Mesodermal cell (in vitro differentiated cells): ENCODE measurements around the gene SGO2.
A peak's percentile ranks its signal among the peaks of the same experiment; 100 is the strongest.

Source experiments
- H3K27ac ChIP-seq: 2 replicates; pipeline ENCODE4 v1.7.0; 2013; ENCODE audit warnings: mild to moderate bottlenecking, low read depth, low read length, moderate library complexity; ENCODE audit not compliant: severe bottlenecking
- H3K36me3 ChIP-seq: 2 replicates; pipeline ENCODE4 v1.7.1; 2013; ENCODE audit warnings: mild to moderate bottlenecking, low read length, moderate library complexity; ENCODE audit not compliant: control insufficient read depth, insufficient read depth
- H3K4me1 ChIP-seq: one replicate; pipeline ENCODE4 v1.7.1; 2013; ENCODE audit warnings: mild to moderate bottlenecking, low read length; ENCODE audit not compliant: insufficient read depth, control insufficient read depth, poor library complexity, severe bottlenecking
- H3K4me3 ChIP-seq: 2 replicates; pipeline ENCODE4 v1.7.0; 2013; ENCODE audit warnings: low read length, control low read depth, mild to moderate bottlenecking; ENCODE audit not compliant: insufficient read depth, poor library complexity, severe bottlenecking; ENCODE audit errors: extremely low read depth
- H3K9me3 ChIP-seq: 2 replicates; pipeline ENCODE4 v1.7.1; 2013; ENCODE audit warnings: mild to moderate bottlenecking, low read length, moderate library complexity; ENCODE audit not compliant: control insufficient read depth
- WGBS, 2 experiments: methylation state at CpG; one replicate each; pipeline ENCODE4 v1.1.5; 2013; ENCODE audit warnings: missing lambda C conversion rate in 2 of 2; ENCODE audit not compliant: insufficient coverage in 2 of 2; 5-methylcytosine and 5-hydroxymethylcytosine counted together

The SGO2 gene

DNA sequence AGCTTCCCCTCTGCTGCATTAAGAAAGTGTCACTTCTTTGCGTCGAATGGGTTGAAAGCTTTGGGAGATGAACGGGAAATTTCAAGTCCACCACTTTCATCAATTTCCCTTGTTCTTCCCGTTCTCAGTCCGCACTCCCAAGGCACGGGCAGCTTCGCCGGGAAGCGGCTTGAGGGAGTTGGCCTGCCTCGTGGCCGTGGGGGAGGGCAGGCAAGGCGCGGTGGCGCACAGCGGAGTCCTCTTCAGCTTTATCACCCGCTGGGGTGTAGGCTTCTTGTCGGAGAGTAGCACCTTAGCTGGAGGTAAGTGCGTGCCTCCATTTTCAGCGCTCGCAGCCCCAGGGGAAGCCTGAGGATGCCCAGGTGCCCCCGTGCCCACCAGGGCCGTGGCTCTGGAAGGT, 36.0 kb upstream of the SGO2 start:
- Histone ChIP-seq H3K36me3 (peaks cover 8% of the 10 kb centered on the region), H3K4me1 (no peaks in the 10 kb centered on the region), H3K4me3 (no peak overlapping the region), H3K9me3 (no peaks in the 10 kb centered on the region), H3K27ac (no peak overlapping the region)
- 94 to 96% methylated on average over 16 to 22 of the region's 22 CpGs for WGBS, 2 experiments

DNA sequence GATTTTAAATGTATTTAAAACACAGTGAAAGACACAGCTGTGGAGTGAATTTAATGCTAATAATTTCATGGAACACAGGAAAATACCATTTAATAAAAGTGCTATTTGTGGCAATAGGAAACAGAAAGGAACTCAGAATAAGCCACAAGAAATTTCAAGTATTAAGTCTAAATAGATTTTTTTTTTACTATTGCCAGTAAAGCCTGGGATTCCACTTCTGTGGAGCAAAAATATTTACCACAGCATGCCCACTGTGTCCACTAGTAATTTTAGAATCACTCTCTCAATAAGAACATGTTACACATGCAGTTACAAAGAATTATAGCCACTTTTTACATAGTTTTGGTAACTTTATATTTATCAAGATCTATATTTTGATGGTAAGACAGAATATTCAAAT, 33.4 kb upstream of the SGO2 start:
- Histone ChIP-seq H3K27ac (no peak overlapping the region), H3K4me3 (no peak overlapping the region), H3K9me3 (no peaks in the 10 kb centered on the region), H3K4me1 (no peaks in the 10 kb centered on the region), H3K36me3 (peaks cover 8% of the 10 kb centered on the region)

- no peak overlapping the region for H3K27ac ChIP-seq
- H3K4me1 ChIP-seq, result no peaks in the 10 kb centered on the region
- H3K36me3 ChIP-seq, result peaks cover 8% of the 10 kb centered on the region
- no peaks in the 10 kb centered on the region for H3K9me3 ChIP-seq
- H3K4me3 ChIP-seq, result no peak overlapping the region
- 86 to 100% methylated on average over 1 of the region's 2 CpGs for WGBS, 2 experiments
Observed at GRCh38 chr2:200494048-200494447, 32.0 kb upstream of the SGO2 start.

DNA sequence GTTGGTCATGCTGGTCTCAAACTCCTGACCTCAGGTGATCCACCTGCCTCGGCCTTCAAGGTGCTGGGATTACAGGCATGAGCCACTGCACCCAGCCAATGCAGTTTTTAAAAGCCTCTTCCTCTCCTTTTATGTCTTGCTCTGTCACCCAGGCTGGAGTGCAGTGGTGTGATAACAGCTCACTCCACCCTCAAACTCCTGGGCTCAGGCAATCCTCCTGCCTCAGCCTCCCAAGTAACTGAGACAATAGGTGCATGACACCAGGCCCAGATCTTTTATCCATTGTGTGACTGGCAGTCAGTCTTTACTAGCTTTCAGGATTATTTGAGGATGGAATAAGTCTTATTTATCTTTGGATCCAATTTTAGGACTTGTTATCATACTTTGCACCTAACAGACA, 29.3 kb upstream of the SGO2 start:
- Histone ChIP-seq H3K4me3 (no peak overlapping the region), H3K9me3 (no peaks in the 10 kb centered on the region), H3K4me1 (no peaks in the 10 kb centered on the region), H3K36me3 (peaks cover 5% of the 10 kb centered on the region), H3K27ac (no peak overlapping the region)
- 86 to 100% methylated on average over 1 of the region's 1 CpG for WGBS, 2 experiments

GRCh38 chr2:200498402-200499162, 27.4 kb upstream of the SGO2 start:
- no peaks in the 10 kb centered on the region for H3K4me1 ChIP-seq
- H3K36me3 ChIP-seq, result no peaks in the 10 kb centered on the region
- H3K27ac ChIP-seq, result no peak overlapping the region
- no peak overlapping the region for H3K4me3 ChIP-seq
- WGBS, 2 experiments, result 83 to 88% methylated on average over 1 of the region's 2 CpGs
- no peaks in the 10 kb centered on the region for H3K9me3 ChIP-seq

GRCh38 chr2:200502196-200502595, 23.8 kb upstream of the SGO2 start:
- Histone ChIP-seq H3K36me3 (no peaks in the 10 kb centered on the region), H3K27ac (no peak overlapping the region), H3K9me3 (no peaks in the 10 kb centered on the region), H3K4me3 (no peak overlapping the region), H3K4me1 (no peaks in the 10 kb centered on the region)
- WGBS, 2 experiments, result 91 to 95% methylated on average over 3 of the region's 5 CpGs

- Histone ChIP-seq H3K9me3 (no peaks in the 10 kb centered on the region), H3K4me1 (peaks cover 3% of the 10 kb centered on the region), H3K36me3 (no peaks in the 10 kb centered on the region), H3K4me3 (no peak overlapping the region), H3K27ac (no peak overlapping the region)
- 88 to 100% methylated on average over 1 to 6 of the region's 9 CpGs for whole genome bisulfite sequencing, 2 experiments
Observed at GRCh38 chr2:200506679-200507078, 19.3 kb upstream of the SGO2 start.

- Histone ChIP-seq H3K27ac (no peak overlapping the region), H3K9me3 (no peaks in the 10 kb centered on the region), H3K4me3 (no peak overlapping the region)
Observed at GRCh38 chr2:200507179-200507578, 18.8 kb upstream of the SGO2 start.

DNA sequence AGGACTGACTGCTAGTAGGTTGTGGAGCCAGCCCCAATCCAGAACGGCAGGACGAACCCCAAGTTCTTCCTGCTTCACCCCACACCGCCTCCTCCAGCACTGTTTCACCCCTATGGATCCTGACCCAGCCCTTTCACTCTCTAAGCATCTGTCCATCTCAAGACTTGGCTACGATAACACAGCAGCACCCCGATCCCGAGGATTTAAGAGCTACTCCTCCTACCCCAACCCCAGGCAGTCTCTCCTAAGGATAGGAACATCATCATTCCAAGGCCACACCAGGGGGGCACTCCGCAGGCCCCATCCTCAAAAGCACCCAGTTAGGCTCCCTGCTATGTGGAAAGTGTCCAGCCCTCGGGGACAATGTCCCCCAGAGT, 16.8 kb upstream of the SGO2 start:
- 78 to 80% methylated on average over 5 to 7 of the region's 8 CpGs for WGBS, 2 experiments
- peak overlapping the region; percentile 13 for H3K27ac ChIP-seq

More at GRCh38 chr2:200507179-200507578, 18.8 kb upstream of the SGO2 start:
- no CpG with 5 or more reads among the region's 2 CpGs for WGBS, 2 experiments
- no peaks in the 10 kb centered on the region for H3K36me3 ChIP-seq
- peaks cover 3% of the 10 kb centered on the region for H3K4me1 ChIP-seq

GRCh38 chr2:200509612-200510433, 16.2 kb upstream of the SGO2 start, which contains the start of gene KCTD18:
TSS of gene KCTD18 (minus strand) at chr2:200510068. CDS start at chr2:200507016, 3,052 bp downstream.
- Histone ChIP-seq H3K9me3 (no peaks in the 10 kb centered on the region), H3K36me3 (no peaks in the 10 kb centered on the region), H3K27ac (peak within 1 kb of the TSS; percentile 13), H3K4me1 (peaks cover 3% of the 10 kb centered on the region), H3K4me3 (peak within 1 kb of the TSS; percentile 65)
- WGBS, 2 experiments, result 2 to 3% methylated on average over 61 to 63 of the region's 78 CpGs

More for the DNA sequence above, 16.8 kb upstream of the SGO2 start:
- peak overlapping the region; percentile 65 for H3K4me3 ChIP-seq
- H3K9me3 ChIP-seq, result no peaks in the 10 kb centered on the region
- peaks cover 3% of the 10 kb centered on the region for H3K4me1 ChIP-seq
- H3K36me3 ChIP-seq, result no peaks in the 10 kb centered on the region

GRCh38 chr2:200515155-200515554, 10.9 kb upstream of the SGO2 start:
- WGBS, 2 experiments, result 60% methylated on average over 1 of the region's 1 CpG; no CpG with 5 or more reads in 1 of the 2 experiments
- Histone ChIP-seq H3K36me3 (no peaks in the 10 kb centered on the region), H3K27ac (no peak overlapping the region), H3K4me1 (no peaks in the 10 kb centered on the region), H3K4me3 (no peak overlapping the region), H3K9me3 (peaks cover 7% of the 10 kb centered on the region)
